Smooth muscle cell of the brain vasculature (primary cell): ENCODE results near the gene CFAP92.
"Not testable (repeated sequence)": the region's sequence is repeated elsewhere in the genome, so short reads cannot be mapped to it uniquely, and the experiment has no call there.

Source experiments
- DNase-seq: peaks from one replicate; pipeline ENCODE4 v3.0.0-alpha.2; 2012; ENCODE audit warnings: low read depth, low spot score

The CFAP92 gene

GRCh38 chr3:128867200-128868125 is 126.4 kb downstream of the CFAP92 start:
- no peak for DNase-seq

GRCh38 chr3:128864849-128865804 is 128.7 kb downstream of the CFAP92 start:
- DNase-seq, result not testable (repeated sequence)

GRCh38 chr3:128864351-128864811 is 129.5 kb downstream of the CFAP92 start:
- no peak for DNase-seq

- DNase-seq, result no peak
These were observed 130.3 kb downstream of the CFAP92 start for GRCh38 chr3:128863560-128863959.

GRCh38 chr3:128861491-128861890 is 132.4 kb downstream of the CFAP92 start:
- no peak for DNase-seq
